ENCODE data around the gene TAF10. TPM values are rescaled to one million over a fixed set of nuclear protein-coding genes. Genes with fewer than 3 reads are reported as not detected.

The TAF10 gene
- total RNA-seq: 36.2 and 45.7 TPM in 2 replicates

GRCh38 chr11:6612213-6613041 lies at the start of gene TAF10:
Gene TAF10 (minus strand): TSS chr11:6612216. CDS start chr11:6612189, 27 bp downstream.
- peak; percentile 85 for DNase-seq (ENCODE audit: low read depth, low spot score)

- DNase-seq (ENCODE audit: low read depth, low spot score): no peak
Observed at GRCh38 chr11:6660712-6661111, 48.7 kb upstream of the TAF10 start.

GRCh38 chr11:6658647-6659046 lies 46.6 kb upstream of the TAF10 start:
- no peak for DNase-seq (ENCODE audit: low read depth, low spot score)

GRCh38 chr11:6657346-6657745 lies 45.3 kb upstream of the TAF10 start:
- DNase-seq (ENCODE audit: low read depth, low spot score): no peak

- DNase-seq (ENCODE audit: low read depth, low spot score): no peak
Observed at GRCh38 chr11:6656936-6657335, 44.9 kb upstream of the TAF10 start.

- DNase-seq (ENCODE audit: low read depth, low spot score): no peak
Observed at GRCh38 chr11:6656584-6656915, 44.5 kb upstream of the TAF10 start.

- no peak for DNase-seq (ENCODE audit: low read depth, low spot score)
Observed at GRCh38 chr11:6655790-6656583, 44.0 kb upstream of the TAF10 start, which contains the start of gene DCHS1. Gene DCHS1 (minus strand): TSS chr11:6655809. CDS start chr11:6641613, 14,196 bp downstream.

- DNase-seq (ENCODE audit: low read depth, low spot score): no peak
Observed at GRCh38 chr11:6655020-6655789, 43.2 kb upstream of the TAF10 start.

GRCh38 chr11:6654281-6655019 lies 42.4 kb upstream of the TAF10 start:
- DNase-seq (ENCODE audit: low read depth, low spot score): no peak

- no peak for DNase-seq (ENCODE audit: low read depth, low spot score)
Observed at GRCh38 chr11:6653656-6654055, 41.6 kb upstream of the TAF10 start.

GRCh38 chr11:6653097-6653496 lies 41.1 kb upstream of the TAF10 start:
- no peak for DNase-seq (ENCODE audit: low read depth, low spot score)

- no peak for DNase-seq (ENCODE audit: low read depth, low spot score)
Observed at GRCh38 chr11:6652182-6652581, 40.2 kb upstream of the TAF10 start.

GRCh38 chr11:6650980-6651379 lies 39.0 kb upstream of the TAF10 start:
- DNase-seq (ENCODE audit: low read depth, low spot score): no peak

GRCh38 chr11:6650104-6650503 lies 38.1 kb upstream of the TAF10 start:
- DNase-seq (ENCODE audit: low read depth, low spot score): no peak

- no peak for DNase-seq (ENCODE audit: low read depth, low spot score)
Observed at GRCh38 chr11:6648501-6648900, 36.5 kb upstream of the TAF10 start.

GRCh38 chr11:6647836-6648235 lies 35.8 kb upstream of the TAF10 start:
- no peak for DNase-seq (ENCODE audit: low read depth, low spot score)

GRCh38 chr11:6646918-6647679 lies 35.1 kb upstream of the TAF10 start:
- DNase-seq (ENCODE audit: low read depth, low spot score): no peak

- DNase-seq (ENCODE audit: low read depth, low spot score): no peak
Observed at GRCh38 chr11:6646576-6646917, 34.5 kb upstream of the TAF10 start.

GRCh38 chr11:6646071-6646470 lies 34.1 kb upstream of the TAF10 start:
- no peak for DNase-seq (ENCODE audit: low read depth, low spot score)

GRCh38 chr11:6642957-6643356 lies 30.9 kb upstream of the TAF10 start:
- DNase-seq (ENCODE audit: low read depth, low spot score): no peak

Measured in pulmonary artery endothelial cell (primary cell).